ENCODE measurements around the gene GPRC5C. TPM values are rescaled to one million over a fixed set of nuclear protein-coding genes. Genes with fewer than 3 reads are reported as not detected.
"Not testable (repeated sequence)": the region's sequence is repeated elsewhere in the genome, so short reads cannot be mapped to it uniquely, and the experiment has no call there.

GPRC5C gene
- total RNA-seq, 1 experiment from 2014 or later = not detected

GRCh38 chr17:74403512-74404137, 28.3 kb upstream of the GPRC5C start:
- Histone ChIP-seq H3K36me3 (ENCODE audit: insufficient read depth, low read length) (no peaks in the 10 kb centered on the region), H4K20me1 (ENCODE audit: insufficient read depth, low read depth, low read length) (no peaks in the 10 kb centered on the region), H3K9me2 (replicated peaks; ENCODE audit: insufficient read depth, low read length) (no peaks in the 10 kb centered on the region), H2AFZ (ENCODE audit: low read length) (no peak overlapping the region), H3K79me2 (ENCODE audit: low read length) (no peaks in the 10 kb centered on the region), H3K4me3 (ENCODE audit: low read length) (no peak overlapping the region), H3K4me2 (ENCODE audit: low read depth, low read length, poor library complexity, severe bottlenecking) (no peak overlapping the region), H3K27me3 (ENCODE audit: low read length) (no peaks in the 10 kb centered on the region), H3K27ac (ENCODE audit: low read length) (no peak overlapping the region), H3K4me1 (ENCODE audit: low read length) (no peaks in the 10 kb centered on the region), H3K9me3 (ENCODE audit: low read length) (no peaks in the 10 kb centered on the region), H3K9ac (ENCODE audit: low read length) (no peak overlapping the region)
- no peak for DNase-seq

GRCh38 chr17:74404218-74404617, 27.7 kb upstream of the GPRC5C start:
- Histone ChIP-seq H3K27me3 (ENCODE audit: low read length) (no peaks in the 10 kb centered on the region), H3K4me2 (ENCODE audit: low read depth, low read length, poor library complexity, severe bottlenecking) (no peak overlapping the region), H3K9ac (ENCODE audit: low read length) (no peak overlapping the region), H2AFZ (ENCODE audit: low read length) (no peak overlapping the region), H3K4me1 (ENCODE audit: low read length) (no peaks in the 10 kb centered on the region), H3K9me2 (replicated peaks; ENCODE audit: insufficient read depth, low read length) (no peaks in the 10 kb centered on the region), H3K27ac (ENCODE audit: low read length) (no peak overlapping the region), H3K36me3 (ENCODE audit: insufficient read depth, low read length) (no peaks in the 10 kb centered on the region), H3K9me3 (ENCODE audit: low read length) (no peaks in the 10 kb centered on the region), H3K79me2 (ENCODE audit: low read length) (no peaks in the 10 kb centered on the region), H4K20me1 (ENCODE audit: insufficient read depth, low read depth, low read length) (no peaks in the 10 kb centered on the region), H3K4me3 (ENCODE audit: low read length) (no peak overlapping the region)
- no peak for DNase-seq

- H3K4me1 ChIP-seq (ENCODE audit: low read length) = no peaks in the 10 kb centered on the region
- H4K20me1 ChIP-seq (ENCODE audit: insufficient read depth, low read depth, low read length) = no peaks in the 10 kb centered on the region
- no peaks in the 10 kb centered on the region for H3K9me2 ChIP-seq (replicated peaks; ENCODE audit: insufficient read depth, low read length)
- no peaks in the 10 kb centered on the region for H3K36me3 ChIP-seq (ENCODE audit: insufficient read depth, low read length)
- no peaks in the 10 kb centered on the region for H3K27me3 ChIP-seq (ENCODE audit: low read length)
- H3K9ac ChIP-seq (ENCODE audit: low read length) = no peak overlapping the region
- H3K4me3 ChIP-seq (ENCODE audit: low read length) = no peak overlapping the region
- no peaks in the 10 kb centered on the region for H3K9me3 ChIP-seq (ENCODE audit: low read length)
- H2AFZ ChIP-seq (ENCODE audit: low read length) = no peak overlapping the region
- H3K4me2 ChIP-seq (ENCODE audit: low read depth, low read length, poor library complexity, severe bottlenecking) = no peak overlapping the region
- H3K27ac ChIP-seq (ENCODE audit: low read length) = no peak overlapping the region
- no peak for DNase-seq
- no peaks in the 10 kb centered on the region for H3K79me2 ChIP-seq (ENCODE audit: low read length)
These were observed 27.1 kb upstream of the GPRC5C start for GRCh38 chr17:74404789-74405188.

- not testable (repeated sequence) for H4K20me1 ChIP-seq (ENCODE audit: insufficient read depth, low read depth, low read length); H3K9ac ChIP-seq (ENCODE audit: low read length); H3K27ac ChIP-seq (ENCODE audit: low read length); DNase-seq; H3K36me3 ChIP-seq (ENCODE audit: insufficient read depth, low read length); H3K9me3 ChIP-seq (ENCODE audit: low read length); H3K27me3 ChIP-seq (ENCODE audit: low read length); H3K4me1 ChIP-seq (ENCODE audit: low read length); H2AFZ ChIP-seq (ENCODE audit: low read length); H3K9me2 ChIP-seq (replicated peaks; ENCODE audit: insufficient read depth, low read length); H3K4me2 ChIP-seq (ENCODE audit: low read depth, low read length, poor library complexity, severe bottlenecking); H3K79me2 ChIP-seq (ENCODE audit: low read length); H3K4me3 ChIP-seq (ENCODE audit: low read length)
These were observed 26.6 kb upstream of the GPRC5C start for GRCh38 chr17:74405311-74405710.

- Histone ChIP-seq H4K20me1 (ENCODE audit: insufficient read depth, low read depth, low read length) (no peaks in the 10 kb centered on the region), H3K27ac (ENCODE audit: low read length) (no peak overlapping the region), H3K79me2 (ENCODE audit: low read length) (no peaks in the 10 kb centered on the region), H3K27me3 (ENCODE audit: low read length) (no peaks in the 10 kb centered on the region), H3K9me3 (ENCODE audit: low read length) (no peaks in the 10 kb centered on the region), H3K36me3 (ENCODE audit: insufficient read depth, low read length) (no peaks in the 10 kb centered on the region), H3K4me2 (ENCODE audit: low read depth, low read length, poor library complexity, severe bottlenecking) (no peak overlapping the region), H3K4me1 (ENCODE audit: low read length) (no peaks in the 10 kb centered on the region), H3K4me3 (ENCODE audit: low read length) (no peak overlapping the region), H2AFZ (ENCODE audit: low read length) (no peak overlapping the region), H3K9me2 (replicated peaks; ENCODE audit: insufficient read depth, low read length) (no peaks in the 10 kb centered on the region), H3K9ac (ENCODE audit: low read length) (no peak overlapping the region)
- DNase-seq = no peak
These were observed 24.5 kb upstream of the GPRC5C start for GRCh38 chr17:74407384-74407783.

GRCh38 chr17:74408262-74408661, 23.6 kb upstream of the GPRC5C start:
- no peak overlapping the region for H3K27ac ChIP-seq (ENCODE audit: low read length)
- DNase-seq = no peak
- H3K4me1 ChIP-seq (ENCODE audit: low read length) = no peaks in the 10 kb centered on the region
- H3K9me2 ChIP-seq (replicated peaks; ENCODE audit: insufficient read depth, low read length) = no peaks in the 10 kb centered on the region
- H3K36me3 ChIP-seq (ENCODE audit: insufficient read depth, low read length) = no peaks in the 10 kb centered on the region
- H4K20me1 ChIP-seq (ENCODE audit: insufficient read depth, low read depth, low read length) = no peaks in the 10 kb centered on the region
- no peaks in the 10 kb centered on the region for H3K9me3 ChIP-seq (ENCODE audit: low read length)
- no peaks in the 10 kb centered on the region for H3K79me2 ChIP-seq (ENCODE audit: low read length)
- H3K4me3 ChIP-seq (ENCODE audit: low read length) = no peak overlapping the region
- no peak overlapping the region for H3K9ac ChIP-seq (ENCODE audit: low read length)
- H2AFZ ChIP-seq (ENCODE audit: low read length) = no peak overlapping the region
- no peak overlapping the region for H3K4me2 ChIP-seq (ENCODE audit: low read depth, low read length, poor library complexity, severe bottlenecking)
- no peaks in the 10 kb centered on the region for H3K27me3 ChIP-seq (ENCODE audit: low read length)

- no peaks in the 10 kb centered on the region for H3K79me2 ChIP-seq (ENCODE audit: low read length)
- H2AFZ ChIP-seq (ENCODE audit: low read length) = no peak overlapping the region
- H4K20me1 ChIP-seq (ENCODE audit: insufficient read depth, low read depth, low read length) = no peaks in the 10 kb centered on the region
- DNase-seq = no peak
- no peaks in the 10 kb centered on the region for H3K4me1 ChIP-seq (ENCODE audit: low read length)
- no peak overlapping the region for H3K4me3 ChIP-seq (ENCODE audit: low read length)
- H3K4me2 ChIP-seq (ENCODE audit: low read depth, low read length, poor library complexity, severe bottlenecking) = no peak overlapping the region
- H3K27ac ChIP-seq (ENCODE audit: low read length) = no peak overlapping the region
- no peaks in the 10 kb centered on the region for H3K9me2 ChIP-seq (replicated peaks; ENCODE audit: insufficient read depth, low read length)
- H3K9ac ChIP-seq (ENCODE audit: low read length) = no peak overlapping the region
- H3K27me3 ChIP-seq (ENCODE audit: low read length) = no peaks in the 10 kb centered on the region
- H3K9me3 ChIP-seq (ENCODE audit: low read length) = no peaks in the 10 kb centered on the region
- H3K36me3 ChIP-seq (ENCODE audit: insufficient read depth, low read length) = no peaks in the 10 kb centered on the region
These were observed 23.1 kb upstream of the GPRC5C start for GRCh38 chr17:74408815-74409214.

GRCh38 chr17:74410001-74410443, 21.9 kb upstream of the GPRC5C start:
- Histone ChIP-seq H3K27ac (ENCODE audit: low read length) (no peak overlapping the region), H3K9me2 (replicated peaks; ENCODE audit: insufficient read depth, low read length) (no peaks in the 10 kb centered on the region), H3K36me3 (ENCODE audit: insufficient read depth, low read length) (no peaks in the 10 kb centered on the region), H3K9ac (ENCODE audit: low read length) (no peak overlapping the region), H3K4me1 (ENCODE audit: low read length) (peaks cover 6% of the 10 kb centered on the region), H3K4me2 (ENCODE audit: low read depth, low read length, poor library complexity, severe bottlenecking) (no peak overlapping the region), H4K20me1 (ENCODE audit: insufficient read depth, low read depth, low read length) (no peaks in the 10 kb centered on the region), H3K9me3 (ENCODE audit: low read length) (no peaks in the 10 kb centered on the region), H2AFZ (ENCODE audit: low read length) (no peak overlapping the region), H3K4me3 (ENCODE audit: low read length) (no peak overlapping the region), H3K27me3 (ENCODE audit: low read length) (no peaks in the 10 kb centered on the region), H3K79me2 (ENCODE audit: low read length) (no peaks in the 10 kb centered on the region)
- DNase-seq = no peak

- Histone ChIP-seq H3K9ac (ENCODE audit: low read length) (no peak overlapping the region), H3K4me2 (ENCODE audit: low read depth, low read length, poor library complexity, severe bottlenecking) (no peak overlapping the region), H3K27ac (ENCODE audit: low read length) (no peak overlapping the region), H3K4me3 (ENCODE audit: low read length) (no peak overlapping the region), H3K36me3 (ENCODE audit: insufficient read depth, low read length) (no peaks in the 10 kb centered on the region), H2AFZ (ENCODE audit: low read length) (no peak overlapping the region), H3K27me3 (ENCODE audit: low read length) (no peaks in the 10 kb centered on the region), H3K4me1 (ENCODE audit: low read length) (peaks cover 13% of the 10 kb centered on the region), H3K9me2 (replicated peaks; ENCODE audit: insufficient read depth, low read length) (no peaks in the 10 kb centered on the region), H3K9me3 (ENCODE audit: low read length) (no peaks in the 10 kb centered on the region), H4K20me1 (ENCODE audit: insufficient read depth, low read depth, low read length) (no peaks in the 10 kb centered on the region), H3K79me2 (ENCODE audit: low read length) (no peaks in the 10 kb centered on the region)
- no peak for DNase-seq
These were observed 19.3 kb upstream of the GPRC5C start for GRCh38 chr17:74412581-74412980.
